ENCODE measurements around the gene ABLIM2. TPM values are rescaled to one million over a fixed set of nuclear protein-coding genes. Genes with fewer than 3 reads are reported as not detected.

The ABLIM2 gene
- total RNA-seq, 2 experiments from 2014 or later = 0.76 TPM; not detected in 1

GRCh38 chr4:8152090-8152864 is 6.3 kb downstream of the ABLIM2 start:
- no peaks in the 10 kb centered on the region for H3K36me3 ChIP-seq (ENCODE audit: insufficient read depth, low read length)
- no TSS peak for BruUV-seq (replicated peaks)
- H4K20me1 ChIP-seq (ENCODE audit: insufficient read depth, low read length) = no peaks in the 10 kb centered on the region
- ChIA-PET CTCF (ENCODE audit: unreplicated experiment) (no interaction called here), POLR2A (no interaction called here)
- no peak overlapping the region for H3K27ac ChIP-seq (ENCODE audit: low read depth, low read length, poor library complexity, severe bottlenecking)
- H3K4me1 ChIP-seq (ENCODE audit: insufficient read depth, low read length, poor library complexity, severe bottlenecking) = no peaks in the 10 kb centered on the region
- H3K9me2 ChIP-seq (ENCODE audit: insufficient read depth, low read length) = no peaks in the 10 kb centered on the region
- H3K4me2 ChIP-seq (ENCODE audit: low read length) = no peak overlapping the region
- intact Hi-C loops (cut with micrococcal nuclease; ENCODE audit: unreplicated experiment) = no loop called here
- H2AFZ ChIP-seq (ENCODE audit: low read length) = no peak overlapping the region
- TF ChIP-seq EZH2phosphoT487 (IDR thresholded peaks at IDR 0.05; ENCODE audit: borderline replicate concordance, low read depth, low read length) (no peak), CTCF (conservative IDR thresholded peaks at IDR 0.05; ENCODE audit: low read length) (no peak)
- H3K4me3 ChIP-seq (ENCODE audit: low read depth, low read length, poor library complexity, severe bottlenecking) = no peak overlapping the region
- H3K9me3 ChIP-seq (ENCODE audit: low read length) = no peaks in the 10 kb centered on the region
- no peak for DNase-seq (ENCODE audit: low spot score)
- H3K79me2 ChIP-seq (ENCODE audit: insufficient read depth, low read depth, low read length) = no peaks in the 10 kb centered on the region

- no peaks in the 10 kb centered on the region for H3K4me1 ChIP-seq (ENCODE audit: insufficient read depth, low read length, poor library complexity, severe bottlenecking)
- H2AFZ ChIP-seq (ENCODE audit: low read length) = no peak overlapping the region
- ChIA-PET CTCF (ENCODE audit: unreplicated experiment) (interaction anchor here (0.5 kb wide), 1 partner anchor 18 kb away, joined by 4 read pairs; no protein-coding TSS in a partner anchor), POLR2A (interaction anchor here (0.8 kb wide), 1 partner anchor 47 kb away, joined by 3 read pairs; no protein-coding TSS in a partner anchor)
- no peak overlapping the region for H3K4me3 ChIP-seq (ENCODE audit: low read depth, low read length, poor library complexity, severe bottlenecking)
- intact Hi-C loops (cut with micrococcal nuclease; ENCODE audit: unreplicated experiment) = no loop called here
- no peak overlapping the region for H3K4me2 ChIP-seq (ENCODE audit: low read length)
- no peaks in the 10 kb centered on the region for H4K20me1 ChIP-seq (ENCODE audit: insufficient read depth, low read length)
- no TSS peak for BruUV-seq (replicated peaks)
- no peaks in the 10 kb centered on the region for H3K79me2 ChIP-seq (ENCODE audit: insufficient read depth, low read depth, low read length)
- DNase-seq (ENCODE audit: low spot score) = no peak
- H3K9me3 ChIP-seq (ENCODE audit: low read length) = no peaks in the 10 kb centered on the region
- H3K36me3 ChIP-seq (ENCODE audit: insufficient read depth, low read length) = no peaks in the 10 kb centered on the region
- H3K9me2 ChIP-seq (ENCODE audit: insufficient read depth, low read length) = no peaks in the 10 kb centered on the region
- no peak overlapping the region for H3K27ac ChIP-seq (ENCODE audit: low read depth, low read length, poor library complexity, severe bottlenecking)
- no peak for TF ChIP-seq CTCF (conservative IDR thresholded peaks at IDR 0.05; ENCODE audit: low read length)
- TF ChIP-seq EZH2phosphoT487 (IDR thresholded peaks at IDR 0.05; ENCODE audit: borderline replicate concordance, low read depth, low read length) = no peak
These were observed 7.4 kb downstream of the ABLIM2 start for GRCh38 chr4:8151165-8151650.
